ENCODE measurements around the gene PHKG2. TPM values are rescaled to one million over a fixed set of nuclear protein-coding genes. Genes with fewer than 3 reads are reported as not detected.

PHKG2 gene
- polyA plus RNA-seq, 1 donor from 2014 or later, result 41.5 TPM

DNA sequence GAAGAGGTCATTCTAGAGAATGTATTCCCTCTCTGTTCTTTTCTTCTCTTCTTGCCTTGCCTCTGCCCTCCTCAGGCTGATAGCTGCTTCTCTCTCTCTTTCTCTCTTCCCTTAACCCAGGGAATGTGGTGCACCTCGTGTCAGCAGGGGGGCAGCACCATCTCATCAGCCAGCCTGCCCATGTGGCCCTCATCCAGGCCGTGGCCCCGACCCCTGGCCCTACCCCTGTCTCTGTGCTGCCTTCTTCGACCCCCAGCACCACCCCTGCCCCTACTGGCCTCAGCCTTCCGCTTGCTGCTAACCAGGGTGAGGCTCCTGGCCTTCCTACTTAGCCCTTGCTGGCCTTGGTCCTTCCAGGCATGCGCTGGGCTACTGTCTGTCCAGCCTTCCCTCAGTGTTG, 25.8 kb upstream of the PHKG2 start:
- Histone ChIP-seq H3K36me3 (ENCODE audit: insufficient read depth, low read length) (no peaks in the 10 kb centered on the region), H4K20me1 (ENCODE audit: insufficient read depth) (no peaks in the 10 kb centered on the region), H3K9ac (ENCODE audit: low read length) (no peak overlapping the region), H3K9me3 (ENCODE audit: low read length) (no peaks in the 10 kb centered on the region), H3K79me2 (replicated peaks; ENCODE audit: insufficient read depth, low read length) (no peaks in the 10 kb centered on the region), H3K9me2 (ENCODE audit: insufficient read depth, low read length) (no peaks in the 10 kb centered on the region), H3K4me3 (ENCODE audit: low read length) (no peak overlapping the region), H3K27me3 (ENCODE audit: insufficient read depth, low read depth, low read length) (no peaks in the 10 kb centered on the region), H2AFZ (ENCODE audit: low read depth, low read length) (no peak overlapping the region), H3K4me2 (ENCODE audit: low read length) (no peak overlapping the region), H3K27ac (ENCODE audit: low read length) (no peak overlapping the region), H3F3A (ENCODE audit: insufficient read depth, low read length, poor library complexity, severe bottlenecking) (no peaks in the 10 kb centered on the region)
- TF ChIP-seq POLR2AphosphoS5 (IDR thresholded peaks at IDR 0.05) (no peak), TAF1 (IDR thresholded peaks at IDR 0.05; ENCODE audit: low read depth) (no peak), EP300 (conservative IDR thresholded peaks at IDR 0.05; ENCODE audit: poor library complexity, severe bottlenecking) (no peak), EZH2 (IDR thresholded peaks at IDR 0.05; ENCODE audit: borderline replicate concordance, insufficient read depth, low read length, poor library complexity, severe bottlenecking) (no peak), RAD21 (conservative IDR thresholded peaks at IDR 0.05) (no peak), CTCF (IDR thresholded peaks at IDR 0.05; ENCODE audit: poor library complexity, severe bottlenecking) (no peak), REST (IDR thresholded peaks at IDR 0.05; ENCODE audit: borderline replicate concordance) (no peak), MXI1 (conservative IDR thresholded peaks at IDR 0.05; ENCODE audit: poor library complexity, severe bottlenecking) (no peak), SMC3 (conservative IDR thresholded peaks at IDR 0.05; ENCODE audit: poor library complexity) (no peak)

- no peaks in the 10 kb centered on the region for H4K20me1 ChIP-seq (ENCODE audit: insufficient read depth)
- H3K79me2 ChIP-seq (replicated peaks; ENCODE audit: insufficient read depth, low read length), result no peaks in the 10 kb centered on the region
These were observed 25.3 kb upstream of the PHKG2 start for GRCh38 chr16:30722916-30723315.

More at GRCh38 chr16:30722916-30723315, 25.3 kb upstream of the PHKG2 start:
- Histone ChIP-seq H3K4me2 (ENCODE audit: low read length) (no peak overlapping the region), H3K36me3 (ENCODE audit: insufficient read depth, low read length) (no peaks in the 10 kb centered on the region), H3K27ac (ENCODE audit: low read length) (no peak overlapping the region), H3K27me3 (ENCODE audit: insufficient read depth, low read depth, low read length) (no peaks in the 10 kb centered on the region), H2AFZ (ENCODE audit: low read depth, low read length) (no peak overlapping the region), H3K9me3 (ENCODE audit: low read length) (no peaks in the 10 kb centered on the region), H3K9me2 (ENCODE audit: insufficient read depth, low read length) (no peaks in the 10 kb centered on the region), H3K4me3 (ENCODE audit: low read length) (no peak overlapping the region), H3F3A (ENCODE audit: insufficient read depth, low read length, poor library complexity, severe bottlenecking) (no peaks in the 10 kb centered on the region), H3K9ac (ENCODE audit: low read length) (no peak overlapping the region)
- TF ChIP-seq TAF1 (IDR thresholded peaks at IDR 0.05; ENCODE audit: low read depth), result no peak
- no peak for TF ChIP-seq POLR2AphosphoS5 (IDR thresholded peaks at IDR 0.05)
- no peak for TF ChIP-seq SMC3 (conservative IDR thresholded peaks at IDR 0.05; ENCODE audit: poor library complexity)
- TF ChIP-seq REST (IDR thresholded peaks at IDR 0.05; ENCODE audit: borderline replicate concordance), result no peak
- no peak for TF ChIP-seq RAD21 (conservative IDR thresholded peaks at IDR 0.05)
- TF ChIP-seq EZH2 (IDR thresholded peaks at IDR 0.05; ENCODE audit: borderline replicate concordance, insufficient read depth, low read length, poor library complexity, severe bottlenecking), result no peak
- no peak for TF ChIP-seq MXI1 (conservative IDR thresholded peaks at IDR 0.05; ENCODE audit: poor library complexity, severe bottlenecking)
- TF ChIP-seq CTCF (IDR thresholded peaks at IDR 0.05; ENCODE audit: poor library complexity, severe bottlenecking), result no peak
- TF ChIP-seq EP300 (conservative IDR thresholded peaks at IDR 0.05; ENCODE audit: poor library complexity, severe bottlenecking), result no peak

Measured in neural cell (in vitro differentiated cells).